NCI-H1105 (cell line): ENCODE data around the gene FBXO8.

Experiments
- DNase-seq: peaks from one replicate; lab custom pipeline; 2025; lab: John Stamatoyannopoulos, UW

The FBXO8 gene

GRCh38 chr4:174244441-174244840 lies 39.0 kb downstream of the FBXO8 start:
- DNase-seq, result no peak

DNA sequence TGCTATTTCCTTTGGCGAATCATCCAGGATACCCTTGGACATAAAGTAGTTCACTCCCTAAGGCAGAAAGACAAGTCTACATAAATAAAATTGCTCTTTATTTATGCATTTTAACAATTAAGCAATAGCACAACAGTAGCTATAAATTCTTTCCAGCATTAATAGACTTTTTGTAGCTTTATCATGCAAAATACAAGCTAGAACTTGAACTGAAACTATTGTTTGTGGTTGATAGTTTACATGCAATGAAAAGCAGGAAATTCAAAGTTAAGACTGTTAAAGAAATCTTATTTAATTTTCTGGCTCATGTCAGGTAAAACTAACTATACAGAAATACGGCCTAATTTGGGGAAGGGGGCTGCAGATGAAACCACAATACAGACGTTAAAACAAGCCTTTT lies 42.3 kb downstream of the FBXO8 start:
- DNase-seq, result no peak

- DNase-seq, result no peak
Observed at GRCh38 chr4:174236359-174236758, 47.1 kb downstream of the FBXO8 start.

DNA sequence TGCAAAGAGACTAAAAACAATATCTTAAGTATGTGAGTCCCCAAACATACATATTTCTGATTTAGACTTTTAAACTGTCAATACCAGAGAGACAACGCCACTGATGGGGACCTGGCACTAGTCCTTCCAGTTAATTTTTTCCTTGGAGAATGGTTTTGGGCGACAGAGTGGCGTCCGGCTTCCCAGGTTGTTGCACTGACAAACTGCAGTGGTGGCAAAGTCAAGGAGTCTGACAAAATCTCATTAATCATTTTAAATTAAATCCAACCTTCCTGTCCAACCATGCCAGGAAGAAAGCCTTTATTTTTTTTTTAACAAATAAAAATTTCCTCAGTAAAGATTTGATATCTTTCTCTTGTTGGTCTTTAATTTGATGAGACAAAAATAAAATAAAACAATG lies 52.8 kb downstream of the FBXO8 start:
- no peak for DNase-seq

- no peak for DNase-seq
Observed at GRCh38 chr4:174230148-174230547, 53.3 kb downstream of the FBXO8 start.

GRCh38 chr4:174228988-174229387 lies 54.5 kb downstream of the FBXO8 start:
- DNase-seq, result no peak

- DNase-seq, result no peak
Observed at GRCh38 chr4:174225349-174226049, 58.0 kb downstream of the FBXO8 start.

GRCh38 chr4:174224550-174224949 lies 58.9 kb downstream of the FBXO8 start:
- no peak for DNase-seq

DNA sequence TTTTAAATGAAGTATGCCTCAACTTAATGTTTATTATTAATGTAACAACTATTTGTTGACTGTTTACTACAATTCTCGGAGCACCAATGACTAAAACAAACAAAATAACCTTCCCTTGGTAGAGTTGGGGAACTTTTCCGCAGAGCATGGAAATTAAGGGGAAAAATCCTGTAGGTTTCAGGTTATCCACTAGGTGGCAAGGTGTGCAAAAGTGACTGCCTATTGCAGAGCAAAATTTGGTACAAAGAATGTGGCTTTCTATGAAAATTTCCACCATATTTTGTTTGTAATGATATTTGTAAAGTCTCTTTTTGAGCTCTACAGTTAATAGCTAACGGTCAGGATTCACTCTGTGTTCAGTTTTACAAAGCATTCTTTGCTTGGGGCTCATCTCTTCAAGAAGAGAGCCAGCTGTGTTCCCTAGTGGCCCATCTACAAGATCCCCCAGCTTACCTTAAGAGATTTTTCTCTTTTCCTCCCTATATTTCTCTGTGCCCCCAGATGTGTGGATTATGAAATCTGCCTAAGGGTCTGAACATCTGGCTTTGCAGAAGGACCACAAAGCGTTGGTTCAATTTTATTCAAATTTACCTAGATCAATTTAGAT lies 61.1 kb downstream of the FBXO8 start:
- no peak for DNase-seq

- no peak for DNase-seq
Observed at GRCh38 chr4:174218127-174218790, 65.2 kb downstream of the FBXO8 start.

GRCh38 chr4:174217273-174218126 lies 66.0 kb downstream of the FBXO8 start:
- no peak for DNase-seq

- no peak for DNase-seq
Observed at GRCh38 chr4:174216799-174217272, 66.6 kb downstream of the FBXO8 start.

- DNase-seq, result no peak
Observed at GRCh38 chr4:174215961-174216680, 67.3 kb downstream of the FBXO8 start.

DNA sequence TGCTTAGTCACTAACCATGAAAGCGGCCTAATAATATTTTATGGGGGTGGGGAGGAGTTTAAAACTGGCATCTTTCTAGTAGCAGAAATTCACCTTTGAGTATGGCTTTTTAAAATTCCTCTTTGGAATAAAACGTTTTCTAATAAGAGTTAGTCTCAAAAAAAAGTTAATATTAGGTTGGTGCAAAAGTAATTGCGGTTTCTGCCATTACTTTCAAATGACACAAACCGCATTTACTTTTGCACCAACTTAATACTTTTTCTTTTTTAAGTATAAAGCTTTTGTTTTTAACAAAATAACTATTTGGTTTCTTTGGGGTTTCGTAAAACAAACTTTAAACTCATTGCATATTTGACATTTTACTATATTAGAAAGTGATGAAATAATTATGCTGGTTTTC lies 68.4 kb downstream of the FBXO8 start:
- no peak for DNase-seq

GRCh38 chr4:174214101-174214878 lies 69.2 kb downstream of the FBXO8 start:
- DNase-seq, result no peak

DNA sequence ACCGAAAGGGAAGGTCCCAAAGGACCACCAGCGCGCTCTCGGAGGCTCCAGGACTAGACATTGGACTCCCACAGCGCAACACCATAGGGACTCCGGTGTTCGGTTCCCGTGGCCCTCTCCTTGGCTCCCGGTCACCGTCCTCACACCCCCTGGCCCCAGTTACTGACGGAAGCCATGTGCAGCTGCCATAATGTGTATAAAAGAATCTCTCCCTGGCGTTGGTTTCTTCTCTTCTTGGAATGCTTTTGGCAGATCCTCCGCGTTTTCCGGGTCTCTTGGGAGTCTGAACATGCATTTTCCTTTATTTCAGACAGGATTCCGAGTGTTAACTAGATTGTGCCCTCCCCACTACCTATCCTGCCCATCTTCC lies 69.8 kb downstream of the FBXO8 start:
- DNase-seq, result no peak

- DNase-seq, result no peak
Observed at GRCh38 chr4:174212061-174212460, 71.4 kb downstream of the FBXO8 start.

- DNase-seq, result no peak
Observed at GRCh38 chr4:174211622-174212044, 71.8 kb downstream of the FBXO8 start.

- DNase-seq, result no peak
Observed at GRCh38 chr4:174210952-174211490, 72.4 kb downstream of the FBXO8 start.

GRCh38 chr4:174210354-174210753 lies 73.1 kb downstream of the FBXO8 start:
- DNase-seq, result no peak

DNA sequence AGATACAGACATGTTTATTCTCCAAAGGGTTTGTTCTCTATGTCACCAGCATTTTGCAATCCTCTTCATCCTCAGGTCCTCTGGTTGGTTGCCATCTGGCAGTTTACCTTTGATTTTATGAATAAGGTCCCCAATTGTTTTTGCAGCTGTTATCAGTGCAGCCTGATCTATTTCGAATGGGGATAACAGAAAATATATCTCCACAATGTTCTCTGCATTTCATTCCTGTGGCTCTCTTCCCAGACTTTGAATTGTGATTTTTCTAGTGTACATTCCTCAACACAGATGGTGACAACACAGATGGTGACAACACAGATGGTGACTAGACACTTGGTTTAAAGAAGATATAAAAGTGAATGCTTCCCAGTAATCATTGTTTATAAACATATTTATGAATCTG lies 74.1 kb downstream of the FBXO8 start:
- DNase-seq, result no peak
